ENCODE measurements around the gene PON1. TPM values are rescaled to one million over a fixed set of nuclear protein-coding genes. Genes with fewer than 3 reads are reported as not detected.

Gene PON1
- total and polyA plus RNA-seq, 9 donors, result 0.10 to 1.7 (median 0.55) TPM

GRCh38 chr7:95365151-95365550 lies 40.8 kb upstream of the PON1 start:
- H3K9me3 ChIP-seq, result no peaks in the 10 kb centered on the region
- H3K27ac ChIP-seq, result no peak overlapping the region
- TF ChIP-seq EP300 (IDR thresholded peaks at IDR 0.05) (no peak), CTCF (IDR thresholded peaks at IDR 0.05) (no peak), POLR2A (IDR thresholded peaks at IDR 0.05) (no peak)
- no peaks in the 10 kb centered on the region for H3K27me3 ChIP-seq
- no peaks in the 10 kb centered on the region for H3K36me3 ChIP-seq
- intact Hi-C loops (cut with DNase I), result no loop called here
- DNase-seq, result no peak
- 98 to 100% (median 100%) methylated on average over 1 of the region's 1 CpG for WGBS, 3 donors
- H3K4me3 ChIP-seq, result no peak overlapping the region
- no peaks in the 10 kb centered on the region for H3K4me1 ChIP-seq (ENCODE audit: insufficient read depth)

DNA sequence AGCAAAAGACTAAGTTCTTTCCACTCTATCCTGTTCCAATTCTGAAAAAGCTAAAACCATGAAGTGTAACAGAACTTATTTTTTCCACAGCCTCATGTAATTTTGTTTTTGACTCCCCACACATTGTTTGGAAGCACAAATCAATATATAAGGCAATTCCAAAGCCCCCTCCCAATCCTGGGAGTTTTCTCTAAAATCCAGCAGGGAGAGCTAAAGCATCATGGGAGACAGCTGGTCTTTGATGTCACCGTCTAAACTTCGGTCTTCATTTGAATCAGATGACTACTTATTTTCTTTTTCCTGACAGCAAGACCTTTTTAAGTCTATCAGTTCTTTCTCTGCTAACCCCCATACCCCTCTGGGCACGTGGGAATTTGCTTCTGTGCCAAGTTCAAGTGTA lies 33.3 kb upstream of the PON1 start:
- intact Hi-C loops (cut with DNase I), result no loop called here
- H3K27me3 ChIP-seq, result no peaks in the 10 kb centered on the region
- H3K36me3 ChIP-seq, result no peaks in the 10 kb centered on the region
- TF ChIP-seq CTCF (IDR thresholded peaks at IDR 0.05), result no peak
- TF ChIP-seq POLR2A (IDR thresholded peaks at IDR 0.05), result no peak
- no peak for TF ChIP-seq EP300 (IDR thresholded peaks at IDR 0.05)
- H3K4me1 ChIP-seq (ENCODE audit: insufficient read depth), result no peaks in the 10 kb centered on the region
- 51 to 64% (median 51%) methylated on average over 3 of the region's 3 CpGs for WGBS, 3 donors
- peaks cover 0 to 4% of the 10 kb centered on the region in 2 donors for H3K9me3 ChIP-seq
- H3K4me3 ChIP-seq, result no peak overlapping the region
- H3K27ac ChIP-seq, result no peak overlapping the region
- DNase-seq, result no peak

GRCh38 chr7:95342642-95343307 lies 18.4 kb upstream of the PON1 start:
- Histone ChIP-seq H3K9me3 (no peaks in the 10 kb centered on the region), H3K4me3 (no peak overlapping the region), H3K27me3 (no peaks in the 10 kb centered on the region), H3K27ac (no peak overlapping the region), H3K36me3 (no peaks in the 10 kb centered on the region), H3K4me1 (ENCODE audit: insufficient read depth) (no peaks in the 10 kb centered on the region)
- TF ChIP-seq POLR2A (IDR thresholded peaks at IDR 0.05) (no peak), EP300 (IDR thresholded peaks at IDR 0.05) (no peak), CTCF (IDR thresholded peaks at IDR 0.05) (no peak)
- DNase-seq, result no peak
- WGBS, 3 donors, result 65 to 76% (median 68%) methylated on average over 4 of the region's 4 CpGs
- intact Hi-C loops (cut with DNase I), result no loop called here

GRCh38 chr7:95342029-95342428 lies 17.7 kb upstream of the PON1 start:
- no peaks in the 10 kb centered on the region for H3K4me1 ChIP-seq (ENCODE audit: insufficient read depth)
- 87 to 97% (median 95%) methylated on average over 3 of the region's 3 CpGs for WGBS, 3 donors
- H3K36me3 ChIP-seq, result no peaks in the 10 kb centered on the region
- H3K9me3 ChIP-seq, result no peaks in the 10 kb centered on the region
- intact Hi-C loops (cut with DNase I), result no loop called here
- H3K4me3 ChIP-seq, result no peak overlapping the region
- H3K27me3 ChIP-seq, result no peaks in the 10 kb centered on the region
- TF ChIP-seq CTCF (IDR thresholded peaks at IDR 0.05), result no peak
- TF ChIP-seq POLR2A (IDR thresholded peaks at IDR 0.05), result no peak
- TF ChIP-seq EP300 (IDR thresholded peaks at IDR 0.05), result no peak
- no peak for DNase-seq
- H3K27ac ChIP-seq, result no peak overlapping the region
